ENCODE measurements around the gene POU3F3.
A peak's percentile ranks its signal among the peaks of the same experiment; 100 is the strongest.

POU3F3 gene

DNA sequence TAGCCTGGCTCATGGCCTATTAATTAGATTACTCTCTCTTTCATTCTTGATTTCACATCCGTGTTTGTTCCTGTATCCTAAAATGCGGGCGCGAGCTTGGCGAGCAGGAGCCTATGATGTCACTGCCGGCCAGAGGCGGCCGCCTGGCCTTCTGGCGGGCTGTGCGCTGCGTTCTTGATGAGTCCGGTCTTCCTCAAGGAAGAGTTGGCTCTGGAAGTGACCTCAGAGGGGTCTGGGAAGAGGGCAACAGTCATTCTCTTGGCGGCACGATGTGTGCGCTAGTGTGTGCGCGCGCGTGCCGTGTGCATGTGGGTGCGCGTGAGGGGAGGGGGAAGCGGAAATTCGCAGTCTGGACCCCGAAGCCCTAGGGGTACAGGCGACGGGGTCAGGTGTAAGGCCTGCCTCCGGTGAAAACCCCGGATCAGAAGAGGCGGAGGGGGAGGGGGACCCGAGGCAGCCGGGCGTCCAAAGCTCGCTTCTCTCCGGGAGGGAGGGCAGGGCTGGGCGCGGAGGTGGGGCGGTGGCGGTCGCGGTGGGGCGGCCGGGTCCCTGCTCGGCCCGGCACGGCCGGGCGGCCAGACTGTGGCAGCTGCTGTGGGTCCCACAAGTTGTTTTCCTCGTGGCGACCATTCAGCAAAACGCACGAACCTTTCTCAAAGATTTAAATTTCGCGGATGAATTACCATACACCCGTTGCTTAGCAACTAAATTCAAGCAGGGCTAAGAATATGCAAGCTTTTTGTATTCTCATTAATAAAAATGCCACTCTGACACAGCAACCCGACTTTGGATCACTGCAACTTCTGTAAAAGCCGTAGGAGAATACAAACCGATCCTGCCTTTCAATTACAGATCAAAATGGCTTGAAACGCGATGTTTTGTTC, 8.4 kb downstream of the POU3F3 start:
- no peak for DNase-seq

DNA sequence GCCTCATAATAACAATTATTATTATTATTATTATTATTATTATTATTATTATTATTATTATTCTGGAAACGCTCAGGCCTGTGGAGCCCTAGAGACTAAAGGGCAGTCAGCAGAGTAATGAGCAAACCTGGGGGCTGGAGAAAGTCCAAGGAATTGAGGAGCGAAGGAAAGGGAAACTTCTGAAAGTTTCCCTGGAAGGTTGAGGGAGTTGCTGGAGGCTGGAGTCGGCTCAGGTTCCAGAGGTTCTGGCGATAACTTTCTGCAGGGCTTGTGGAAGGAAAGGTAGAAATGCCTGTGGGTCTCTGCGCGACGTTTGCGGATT, 9.2 kb downstream of the POU3F3 start:
- DNase-seq, result no peak

DNA sequence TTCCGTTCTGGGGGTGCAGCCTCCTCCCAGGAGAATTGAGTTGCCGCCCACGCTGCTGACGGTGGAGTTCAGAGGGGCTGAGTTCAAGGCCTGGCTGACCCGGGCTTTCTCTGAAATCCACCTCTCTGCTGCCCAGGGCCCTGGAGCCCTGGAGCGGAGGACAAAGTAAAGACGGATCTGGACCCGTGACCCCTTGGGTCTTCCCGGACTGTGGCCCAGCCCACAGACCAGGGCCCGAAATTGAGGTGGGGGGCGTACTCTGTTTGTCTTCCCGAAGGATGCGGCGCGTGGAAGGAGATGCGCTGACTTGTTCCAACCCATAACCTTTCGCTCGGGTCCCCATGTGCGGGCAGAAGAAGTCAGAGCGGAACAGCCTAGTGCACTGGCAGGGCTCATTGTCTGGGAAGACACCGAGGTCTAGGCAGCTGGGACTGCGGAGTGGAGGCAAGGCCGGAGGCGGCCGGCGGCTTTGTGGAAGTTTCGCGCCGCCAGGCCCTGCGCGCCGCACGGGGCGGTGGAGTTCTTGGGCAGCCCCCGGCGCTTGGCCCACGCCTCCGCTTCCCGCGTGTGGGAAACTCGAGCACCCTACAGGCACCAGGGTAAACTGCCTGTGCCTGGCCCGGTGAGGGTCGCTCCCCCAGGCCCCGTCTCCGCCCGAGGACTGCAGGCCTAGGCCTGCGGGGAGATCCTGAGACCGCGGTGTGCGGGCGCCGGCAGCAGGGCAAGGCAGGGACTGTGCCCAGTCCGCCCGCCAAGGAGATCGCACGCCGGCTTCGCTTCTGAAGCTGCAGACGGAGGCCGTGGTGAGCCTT, 9.8 kb downstream of the POU3F3 start:
- DNase-seq, result no peak

DNA sequence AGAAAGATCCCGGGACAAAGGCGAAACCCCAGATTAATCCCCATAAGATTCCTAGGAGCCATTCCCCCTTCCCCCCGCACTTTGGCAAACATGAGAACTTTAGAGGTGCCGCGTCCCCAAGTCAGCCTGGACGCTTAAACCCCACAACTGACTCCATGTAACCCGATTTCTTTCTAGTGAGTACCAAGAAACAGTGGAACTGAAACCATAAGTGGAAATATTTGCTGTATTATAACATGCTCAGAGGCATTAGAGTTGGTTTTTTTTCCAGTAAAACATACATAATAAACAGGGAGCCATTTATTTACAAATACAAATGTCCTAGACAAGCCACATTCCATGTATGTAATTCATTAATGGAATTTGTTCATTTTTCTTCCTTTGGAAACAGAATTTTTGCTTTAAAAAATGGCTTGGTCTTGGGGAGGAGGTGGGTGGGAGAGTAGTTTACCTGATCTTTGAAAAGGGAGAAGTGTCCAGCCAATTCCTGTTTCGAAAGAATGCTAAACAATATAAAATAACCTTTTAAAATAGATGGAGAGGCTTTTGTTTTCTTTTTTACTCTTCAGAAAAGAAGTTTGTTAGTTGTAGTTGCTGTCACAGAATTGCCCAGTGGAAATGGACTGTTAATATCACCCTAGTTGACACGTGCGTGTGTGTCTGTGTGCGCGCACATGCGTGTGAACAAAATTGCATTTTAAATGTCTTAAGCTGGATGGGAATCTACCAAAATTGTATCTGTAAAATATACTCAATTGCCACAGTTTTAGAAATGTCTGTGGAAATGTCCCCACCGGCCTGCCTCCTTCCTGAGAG, 10.6 kb downstream of the POU3F3 start:
- DNase-seq, result no peak

DNA sequence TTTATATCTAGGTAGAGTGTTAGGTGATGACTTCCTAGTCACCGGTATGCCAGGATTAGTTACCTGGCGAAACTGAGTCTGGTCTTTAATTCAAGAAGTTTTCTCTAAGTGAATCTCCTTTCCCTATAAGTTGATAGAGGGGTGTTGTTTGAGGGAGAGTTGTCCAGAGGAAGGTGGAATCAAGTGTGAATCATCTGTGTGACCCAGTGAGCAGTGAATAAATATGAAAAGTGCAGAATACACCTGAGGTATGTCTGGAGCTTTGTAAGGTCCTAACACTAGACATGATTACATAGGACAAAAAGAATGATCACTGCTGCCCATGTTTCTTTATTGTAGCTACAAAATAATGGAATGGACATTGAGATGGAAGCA, 11.2 kb downstream of the POU3F3 start:
- DNase-seq, result no peak

DNA sequence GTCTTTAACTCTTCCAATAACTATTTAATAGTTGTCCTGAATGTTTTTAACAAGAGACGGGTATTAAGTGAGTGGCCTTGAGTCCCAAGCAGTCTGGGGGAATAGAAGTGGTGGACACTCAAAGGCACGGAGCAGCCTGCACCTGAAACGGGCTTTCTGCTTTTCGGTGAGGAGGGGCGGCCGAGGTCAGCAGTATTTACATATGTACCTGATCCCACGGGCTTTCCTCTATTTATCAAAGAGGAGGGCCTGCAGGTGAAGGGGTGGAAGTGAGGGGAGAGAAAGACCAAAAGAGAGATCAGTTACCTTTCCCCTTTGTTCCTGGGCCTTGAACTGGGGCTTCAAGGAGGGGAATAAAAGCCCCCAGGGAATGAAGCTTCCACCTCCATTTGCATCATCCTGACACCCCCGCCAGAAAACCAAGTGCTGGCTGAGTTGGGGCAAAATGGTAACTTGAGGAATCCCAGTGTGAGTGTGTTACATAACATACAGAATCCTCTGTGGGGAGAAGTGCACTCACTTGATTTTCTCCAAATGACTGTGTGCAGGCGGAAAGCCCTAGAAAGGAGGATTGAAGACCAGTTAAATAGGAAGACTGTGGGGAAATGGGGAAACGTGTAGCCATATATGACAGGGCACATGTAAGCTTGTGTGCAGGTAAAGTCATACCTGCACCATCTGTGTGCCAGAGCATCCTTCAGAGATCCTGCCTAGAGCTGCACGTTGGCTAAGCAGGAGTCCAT, 12.4 kb downstream of the POU3F3 start:
- DNase-seq, result no peak

DNA sequence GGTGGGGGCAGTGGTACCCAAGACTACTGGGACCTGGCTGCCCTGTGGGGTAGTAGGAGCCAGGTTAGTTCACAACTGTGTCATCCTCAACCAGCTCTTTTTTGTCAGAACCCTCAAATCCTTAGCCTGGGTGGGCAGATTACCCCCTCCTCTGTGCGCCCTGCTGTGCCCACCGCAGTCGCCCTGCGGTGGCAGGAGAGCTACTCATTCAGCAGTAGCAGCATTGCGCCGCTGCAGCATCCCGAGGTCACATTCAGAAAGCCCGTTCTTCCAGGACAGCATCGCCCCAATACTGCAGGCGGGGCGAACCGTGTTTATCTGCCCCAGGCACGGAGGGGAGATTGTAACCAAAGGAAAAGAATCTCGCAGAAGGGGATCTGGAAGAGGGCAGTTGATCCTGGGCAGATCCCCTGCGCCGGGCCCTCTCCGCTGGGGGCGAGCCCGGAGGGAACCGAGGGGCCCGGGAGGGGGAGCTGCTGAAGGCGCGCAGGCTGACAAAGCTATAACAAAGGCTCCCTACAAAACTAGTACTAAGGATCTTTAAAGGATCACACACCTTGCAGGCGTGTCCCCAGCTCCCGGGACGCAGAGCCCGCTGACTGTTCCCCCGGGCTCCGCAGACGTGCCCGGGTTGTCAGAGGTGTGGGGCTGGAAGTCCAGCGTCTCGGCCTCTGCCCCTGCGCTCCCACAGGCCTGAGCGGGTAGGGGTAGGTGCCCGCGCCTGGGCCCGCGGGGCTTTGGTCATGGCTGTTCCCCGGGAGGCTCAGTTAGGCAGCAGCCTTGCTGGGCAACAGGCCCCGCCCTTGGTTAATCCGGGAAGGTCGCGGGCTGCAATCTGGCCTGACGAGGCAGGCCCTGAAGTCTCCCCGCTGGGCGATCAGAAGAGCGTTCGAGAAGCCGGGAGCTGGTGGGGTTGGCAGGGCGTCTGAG, 13.2 kb downstream of the POU3F3 start:
- DNase-seq, result no peak

DNA sequence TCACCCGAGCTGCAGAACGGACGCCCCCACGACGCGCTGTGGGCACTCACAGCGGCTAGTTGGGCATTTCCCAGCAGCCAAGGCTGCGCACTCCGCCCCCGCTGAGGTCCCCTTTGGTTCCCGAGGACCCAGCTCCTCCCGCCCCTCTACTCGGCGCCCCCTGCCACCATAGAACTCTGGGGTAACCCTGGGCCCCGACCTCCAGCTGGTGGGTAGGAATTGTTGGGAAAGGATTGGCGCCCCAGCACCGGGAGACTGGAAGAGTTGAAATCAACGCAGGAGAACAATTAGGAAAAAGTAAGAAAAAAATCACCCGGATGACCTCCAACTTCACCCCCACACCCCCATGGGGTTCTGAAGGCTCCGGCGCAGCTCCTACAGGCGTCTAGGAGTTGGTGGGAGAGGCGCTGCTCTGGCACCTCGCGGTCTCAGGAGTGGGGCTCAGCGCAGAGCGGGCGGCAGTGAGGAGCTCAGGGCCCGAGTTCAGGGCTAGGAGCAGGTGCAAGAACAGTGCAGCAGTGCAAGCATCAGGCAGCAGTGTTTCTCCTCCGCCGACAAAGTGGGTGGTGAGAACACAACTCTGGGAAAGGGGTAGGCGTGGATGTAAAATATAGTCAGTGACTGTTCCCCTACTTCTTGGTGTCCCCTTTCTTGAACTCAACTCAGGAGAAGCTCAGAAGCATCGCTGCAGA, 14.0 kb downstream of the POU3F3 start:
- no peak for DNase-seq

DNA sequence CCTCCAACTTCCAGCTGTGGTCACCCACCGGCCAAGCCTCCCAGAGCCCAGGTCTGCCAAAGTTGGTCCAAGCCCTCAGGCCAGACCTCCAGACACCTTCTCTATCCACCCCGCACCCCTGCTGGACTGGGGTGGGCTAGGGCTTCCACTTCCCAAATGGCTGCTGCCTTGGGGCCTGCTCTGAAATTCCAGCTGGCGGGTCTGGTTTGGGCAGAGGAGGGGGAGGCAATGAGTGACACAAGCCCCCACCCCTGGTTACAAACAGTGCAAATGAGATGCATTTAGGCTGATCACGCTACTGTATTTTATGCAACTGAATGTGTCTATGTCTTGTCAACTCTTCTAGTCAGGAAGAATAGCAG, 14.6 kb downstream of the POU3F3 start:
- DNase-seq, result no peak

DNA sequence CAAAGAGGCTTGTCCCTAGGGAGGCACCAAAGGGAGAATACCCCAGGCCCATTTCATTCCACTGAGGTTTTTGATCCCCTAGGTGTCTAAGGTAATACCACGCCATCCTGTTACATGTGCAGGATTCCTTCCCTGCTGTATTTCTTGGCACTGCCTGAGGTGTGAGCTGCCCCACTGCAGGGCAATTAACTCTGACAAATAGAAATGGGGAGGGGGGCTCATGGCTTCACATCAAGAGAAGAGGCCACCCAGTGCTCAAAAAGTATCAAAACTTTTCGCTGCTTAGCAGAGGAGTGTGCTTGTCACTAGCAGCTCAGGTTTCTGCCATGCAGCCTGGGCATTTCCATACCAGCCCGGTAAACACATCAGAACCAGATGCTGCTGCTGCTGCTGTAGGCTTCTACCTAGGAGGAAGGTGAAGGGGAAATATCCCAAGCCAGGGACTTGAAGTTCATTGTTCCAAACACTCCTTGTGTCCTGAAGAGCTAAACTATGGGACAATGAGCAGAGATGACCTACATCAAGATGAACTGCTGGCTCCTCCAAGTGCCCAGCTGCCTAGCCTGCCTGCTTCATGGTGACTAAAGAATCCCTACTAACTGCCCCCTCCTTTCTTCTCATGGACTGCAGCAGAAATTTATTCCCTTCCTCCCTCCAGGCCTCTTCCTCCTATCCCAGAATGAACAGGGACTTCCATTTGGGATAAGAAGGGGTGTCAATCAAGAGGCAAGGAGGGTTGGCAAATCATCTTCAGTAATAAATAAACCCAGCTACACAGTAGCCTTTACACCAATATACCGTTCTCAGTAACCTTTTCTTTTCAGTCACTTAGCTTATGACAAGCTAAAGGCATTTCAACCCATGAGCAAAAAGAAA, 16.4 kb downstream of the POU3F3 start:
- DNase-seq, result no peak

DNA sequence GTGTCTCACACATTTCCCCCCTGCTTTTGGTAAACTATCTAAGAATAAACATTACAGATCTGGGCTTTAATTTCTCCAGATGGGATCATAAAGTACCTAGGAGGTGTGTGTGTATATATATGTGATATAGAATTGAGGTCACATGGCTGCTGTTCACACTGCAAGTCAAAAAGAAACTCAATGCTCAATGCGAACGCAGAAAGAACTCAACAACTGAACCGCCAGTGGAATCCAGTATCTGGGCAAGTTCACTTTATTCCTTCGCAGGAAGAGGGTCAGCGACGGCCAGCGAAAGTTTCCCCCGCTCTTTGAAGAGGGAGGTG, 17.7 kb downstream of the POU3F3 start:
- no peak for DNase-seq

DNA sequence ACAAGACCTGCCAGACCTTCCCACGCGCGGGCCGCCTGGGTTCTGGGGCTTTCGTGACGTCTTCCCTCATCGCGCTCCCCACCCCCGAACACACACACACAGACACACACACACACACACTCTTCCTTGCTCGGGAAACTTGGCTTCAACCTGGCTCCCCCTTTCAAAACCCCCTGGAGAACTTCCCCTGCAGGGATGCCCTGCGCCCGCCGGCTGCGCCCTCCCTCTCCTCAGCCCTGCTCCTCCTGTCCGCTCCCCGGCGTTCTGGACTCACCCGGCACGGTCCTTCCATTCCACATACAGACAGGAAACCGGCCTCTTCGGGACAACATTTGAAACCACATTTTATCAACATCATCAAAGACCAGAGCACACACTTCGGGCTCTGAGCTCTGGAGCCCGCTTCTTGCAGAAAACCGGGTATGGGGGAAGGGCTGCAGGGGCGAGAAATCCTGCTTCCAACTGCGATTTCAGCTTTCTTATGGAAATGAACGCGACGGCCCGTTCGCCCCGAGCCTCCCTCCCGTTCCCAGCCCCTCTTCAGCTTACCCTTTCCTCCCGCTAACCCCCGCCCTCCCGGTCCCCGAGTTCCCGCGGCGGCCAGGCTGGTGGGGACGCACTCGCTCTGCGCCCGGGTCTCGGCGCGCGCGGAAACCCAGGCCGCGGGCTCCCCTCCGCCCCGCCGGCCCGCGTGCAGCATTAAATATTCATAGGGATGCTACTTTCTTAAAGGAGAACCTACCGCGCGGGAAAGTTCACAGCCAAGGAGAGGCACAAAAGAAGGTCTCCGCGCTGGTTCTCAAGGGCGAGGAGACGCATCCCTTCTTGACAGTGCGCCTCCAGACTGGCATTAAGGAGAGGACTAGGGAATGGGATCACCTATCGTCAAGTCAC, 18.3 kb downstream of the POU3F3 start:
- no peak for DNase-seq

DNA sequence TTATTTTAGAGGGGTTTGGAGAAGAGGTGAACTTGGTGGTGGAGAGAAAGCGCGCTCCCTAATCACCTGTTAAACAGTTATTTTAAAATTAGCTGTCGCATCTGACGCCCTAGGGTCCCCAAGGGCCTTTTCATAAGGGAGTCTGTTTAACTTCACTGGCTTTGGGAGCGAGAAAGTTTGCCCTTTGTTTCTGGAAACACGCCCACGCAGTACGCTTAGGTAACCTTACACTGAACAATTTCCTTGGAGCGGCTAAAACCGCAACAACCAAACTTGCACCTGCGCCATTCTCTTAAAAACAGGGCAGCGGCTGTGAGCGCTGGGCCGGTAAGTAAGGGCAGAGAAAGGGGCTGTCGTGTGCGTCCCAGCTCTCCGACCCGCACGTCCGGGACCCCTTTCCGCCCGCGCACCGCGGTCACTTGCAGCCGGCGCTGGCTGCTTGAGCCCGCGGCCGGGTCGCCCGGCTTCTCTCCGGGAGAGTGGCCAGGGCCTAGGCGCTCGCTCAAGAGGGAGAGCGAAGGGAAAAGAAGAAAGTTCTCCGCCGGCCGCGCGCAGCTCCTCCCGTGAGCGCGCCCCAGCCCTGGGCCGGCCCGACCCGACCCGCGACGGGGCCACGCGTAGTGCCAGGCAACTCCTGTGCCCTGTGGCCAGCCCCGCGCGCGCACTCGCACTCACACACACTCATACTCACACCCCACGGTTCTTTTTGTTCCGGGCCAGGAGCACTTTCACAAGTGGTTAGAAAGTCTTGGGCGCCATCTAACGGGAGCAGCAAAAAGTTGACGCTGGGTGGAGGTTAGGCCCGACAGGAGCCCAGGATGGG, 19.2 kb downstream of the POU3F3 start:
- DNase-seq, result peak; percentile 71

DNA sequence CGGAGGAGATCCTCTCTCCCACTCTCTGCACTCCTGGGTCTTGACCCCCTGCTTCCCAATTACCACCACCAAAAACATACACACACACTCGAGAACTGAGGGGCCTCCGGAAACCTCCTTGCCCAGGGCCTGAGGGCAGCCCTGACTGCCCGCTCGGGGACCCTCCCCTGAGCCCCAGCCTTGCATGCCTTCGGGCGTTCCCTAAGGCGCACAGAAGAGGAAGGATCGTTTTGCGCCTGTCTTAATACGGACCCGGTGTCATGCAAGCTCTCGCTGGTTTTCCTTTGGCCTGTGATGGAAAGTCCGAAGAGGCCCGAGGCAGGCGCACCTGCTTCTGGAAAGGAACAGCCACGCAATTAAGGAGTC, 19.8 kb downstream of the POU3F3 start:
- DNase-seq, result no peak

DNA sequence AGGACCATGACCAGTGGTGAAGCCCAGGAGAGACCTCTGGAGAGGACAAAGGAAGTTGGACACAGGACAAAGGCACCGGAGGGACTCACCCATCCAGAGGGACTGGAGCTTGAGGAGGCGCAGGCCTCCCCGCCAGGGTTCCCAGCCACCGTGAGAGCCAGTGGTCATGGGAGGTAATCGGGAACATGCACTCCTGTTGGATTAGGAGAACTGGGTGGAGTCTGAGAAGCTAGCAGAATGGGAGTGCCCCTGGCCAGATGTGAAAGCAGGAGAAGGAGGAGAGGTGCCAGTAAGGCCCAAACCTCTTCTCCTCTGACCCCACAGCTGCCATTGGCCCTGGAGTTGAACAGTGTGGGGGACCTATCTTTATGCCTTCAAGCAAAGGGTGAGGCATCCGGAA, 20.3 kb downstream of the POU3F3 start:
- no peak for DNase-seq

DNA sequence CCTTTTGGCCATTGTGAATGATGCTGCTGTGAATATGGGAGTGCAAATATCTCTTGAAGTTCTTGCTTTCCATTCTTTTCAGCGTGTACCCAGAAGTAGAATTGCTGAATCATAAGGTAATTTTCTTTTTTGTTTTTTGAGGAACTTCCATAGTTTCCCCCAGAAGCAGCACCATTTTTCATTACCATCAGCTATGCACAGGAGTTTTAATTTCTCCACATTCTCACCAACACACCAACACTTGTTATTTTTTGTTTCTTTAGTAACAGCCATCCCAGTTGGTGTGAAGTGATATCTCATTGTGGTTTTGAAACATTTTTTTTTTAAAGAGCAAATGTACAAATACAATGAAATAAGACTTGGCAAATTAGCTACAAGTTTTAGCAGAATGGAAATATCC, 21.3 kb downstream of the POU3F3 start:
- DNase-seq, result no peak

DNA sequence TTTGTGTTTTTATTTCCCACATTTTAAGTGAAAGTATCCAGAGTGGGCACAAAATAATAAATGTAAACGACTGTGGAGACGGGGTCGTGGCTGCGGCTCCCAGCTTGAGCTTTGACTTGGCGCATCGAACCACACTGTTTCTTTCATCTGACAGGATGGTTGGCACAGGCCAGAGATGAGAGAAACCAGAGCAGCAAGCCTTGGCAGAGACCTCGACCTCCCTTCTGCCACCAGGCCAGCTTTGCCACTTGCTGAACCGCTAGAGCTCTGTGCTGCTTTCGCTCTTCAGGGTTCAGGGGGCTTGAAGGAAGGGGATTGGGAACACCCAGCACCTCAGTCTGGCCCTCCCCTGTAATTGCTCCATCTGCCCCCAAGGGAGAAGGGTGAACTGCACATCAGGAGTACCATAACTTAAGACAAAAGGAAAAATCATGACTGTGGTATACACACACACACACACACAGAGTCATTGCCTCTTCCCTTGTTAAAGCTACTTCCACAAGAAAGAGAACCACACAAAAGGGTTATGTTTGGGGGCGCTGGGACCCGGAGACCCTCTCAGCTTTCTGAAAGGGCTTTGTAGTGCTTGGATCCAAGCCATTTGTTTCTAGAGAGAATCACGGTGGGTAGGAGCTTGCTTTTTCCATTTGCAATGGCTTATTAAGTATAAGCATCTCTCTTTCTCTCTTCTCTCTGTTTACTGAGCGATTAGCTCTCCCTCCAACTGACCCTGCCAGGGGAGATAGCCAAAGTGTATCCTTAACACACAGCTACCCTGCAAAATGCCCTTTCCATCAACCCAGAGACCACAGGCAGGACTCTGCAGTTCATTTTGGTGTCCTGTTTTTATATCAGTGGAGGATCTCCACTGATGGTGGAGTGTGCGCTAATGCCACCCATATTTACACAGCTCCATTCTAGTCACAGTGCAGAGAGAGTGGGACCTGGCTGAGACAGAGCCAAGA, 23.0 kb downstream of the POU3F3 start:
- DNase-seq, result no peak
